ENCODE results near the gene SESN1.
"Not testable (repeated sequence)": the region's sequence is repeated elsewhere in the genome, so short reads cannot be mapped to it uniquely, and the experiment has no call there.

Gene SESN1

DNA sequence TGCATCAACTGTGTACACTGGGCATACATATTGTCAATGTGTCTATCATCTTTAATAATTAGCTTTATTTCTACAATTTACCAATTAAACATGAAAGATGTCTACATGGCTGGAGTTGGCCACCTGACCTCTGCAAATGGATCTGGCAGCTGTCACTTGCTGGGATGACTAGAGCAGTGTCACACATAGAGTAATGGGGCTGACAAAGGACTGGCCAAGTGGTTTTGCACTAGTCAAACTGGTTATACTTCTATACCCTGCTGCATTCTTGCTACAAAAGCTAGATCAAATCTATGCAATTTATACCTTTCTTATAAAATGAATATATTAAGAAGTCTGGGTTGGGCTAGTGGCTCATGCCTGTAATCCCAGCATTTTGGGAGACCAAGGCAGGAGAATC lies 99.3 kb downstream of the SESN1 start:
- no peak for DNase-seq

DNA sequence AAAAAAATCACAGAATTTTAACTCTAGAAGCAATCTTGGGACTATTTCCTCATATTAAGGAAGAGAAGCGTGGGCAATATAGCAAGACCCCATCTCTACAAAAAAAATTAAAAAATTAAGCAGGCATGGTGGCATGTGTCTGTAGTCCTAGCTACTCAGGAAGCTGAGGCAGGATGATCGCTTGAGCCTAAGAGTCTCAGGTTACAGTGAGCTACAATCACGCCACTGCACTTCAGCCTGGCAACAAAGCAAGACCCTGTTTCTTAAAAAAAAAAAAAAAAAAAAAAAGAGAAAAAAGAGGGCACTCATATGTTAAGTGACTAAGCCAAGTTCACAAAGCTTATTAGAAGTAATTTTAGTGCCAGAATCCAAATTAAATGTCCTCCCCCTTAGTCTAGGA lies 100.8 kb downstream of the SESN1 start:
- DNase-seq: no peak

DNA sequence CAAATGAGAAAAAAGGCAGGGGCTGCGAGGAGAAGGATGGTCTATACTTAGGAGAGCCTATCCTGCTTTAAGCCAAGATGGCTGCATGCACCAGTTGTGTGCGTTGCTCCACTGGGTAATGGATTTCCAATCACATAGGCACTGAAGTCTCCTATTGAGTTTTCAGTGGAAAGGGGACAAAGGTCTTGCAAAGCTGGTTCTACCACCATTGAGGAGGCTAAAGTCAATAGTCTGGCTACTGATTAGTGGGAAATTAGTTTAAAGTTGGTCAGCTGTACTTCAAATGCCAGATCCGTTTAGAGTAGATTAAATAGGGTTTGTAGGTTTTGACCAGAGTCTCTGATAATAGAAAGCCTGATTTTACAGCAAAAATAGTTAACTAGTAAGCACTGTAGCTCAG lies 104.9 kb downstream of the SESN1 start:
- DNase-seq: no peak

DNA sequence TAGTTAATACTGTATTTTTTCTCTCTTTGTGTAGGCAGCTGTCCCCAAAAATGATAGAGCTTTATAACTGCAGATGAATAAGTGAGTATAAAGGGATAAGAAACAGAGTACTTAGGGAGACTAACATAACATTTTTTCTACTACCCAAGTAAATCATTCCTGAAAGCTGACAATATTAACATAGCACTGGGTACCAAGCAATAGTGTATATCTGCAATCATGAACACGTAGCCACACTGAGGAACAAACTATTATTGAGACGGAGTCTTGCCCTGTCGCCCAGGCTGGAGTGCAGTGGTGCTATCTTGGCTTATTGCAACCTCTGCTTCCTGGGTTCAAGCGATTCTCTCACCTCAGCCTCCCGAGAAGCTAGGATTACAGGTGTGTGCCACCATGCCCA lies 105.9 kb downstream of the SESN1 start:
- DNase-seq: no peak

DNA sequence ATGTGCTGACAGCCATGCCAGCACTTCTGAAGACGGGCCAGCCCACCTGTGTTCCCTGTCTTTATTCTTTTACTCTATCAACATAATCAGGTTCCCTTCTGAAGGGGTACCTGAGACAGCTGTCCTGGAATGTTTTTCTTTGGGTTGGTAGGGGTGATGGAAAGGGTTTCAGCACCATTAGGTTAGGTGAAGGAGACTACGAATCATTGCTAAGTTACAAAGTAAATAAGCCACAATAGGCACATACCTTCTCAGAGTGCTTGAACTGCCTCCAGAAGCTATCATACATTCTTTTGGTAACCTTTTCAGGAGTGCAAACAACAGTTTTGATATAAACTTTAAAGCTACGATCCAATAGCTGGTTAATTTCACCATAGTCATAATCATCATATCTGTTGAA lies 106.3 kb downstream of the SESN1 start:
- no peak for DNase-seq

DNA sequence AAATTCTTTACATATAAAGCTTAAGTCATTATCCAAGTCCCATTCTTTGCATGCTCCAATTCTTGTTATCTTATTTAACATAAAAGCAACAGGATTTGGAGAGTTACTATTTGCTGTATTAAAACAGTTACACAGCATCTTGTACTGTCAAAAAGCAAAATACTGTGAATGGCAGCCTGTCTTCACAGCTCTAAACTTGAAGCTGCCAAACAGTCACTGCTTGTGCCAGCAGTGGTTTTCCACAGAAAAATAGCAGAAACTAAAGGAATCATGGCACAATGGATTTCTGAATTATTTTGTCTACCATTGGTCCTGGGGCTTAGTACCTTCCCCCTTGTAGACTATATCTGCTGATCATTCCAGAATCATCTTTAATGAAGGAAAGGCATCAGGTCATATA lies 107.5 kb downstream of the SESN1 start:
- no peak for DNase-seq

DNA sequence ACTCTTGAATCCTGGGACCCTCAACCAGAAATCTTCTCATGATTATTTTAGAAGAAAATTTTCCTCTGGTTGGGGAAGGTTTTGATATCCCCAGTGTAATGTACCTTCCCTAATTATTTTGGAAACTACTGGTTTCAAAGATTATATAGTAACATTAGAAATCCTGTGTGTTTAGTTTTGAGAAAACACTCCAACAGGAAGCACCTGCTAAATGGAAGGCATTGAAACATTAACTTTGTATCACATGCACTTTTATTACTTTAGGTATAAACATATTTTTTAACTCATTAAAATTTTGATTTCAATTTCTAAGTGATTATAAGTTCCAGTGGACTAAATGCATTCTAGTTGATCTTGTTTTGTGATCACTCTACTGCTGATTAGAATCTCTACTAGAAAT lies 109.3 kb downstream of the SESN1 start:
- DNase-seq: no peak

DNA sequence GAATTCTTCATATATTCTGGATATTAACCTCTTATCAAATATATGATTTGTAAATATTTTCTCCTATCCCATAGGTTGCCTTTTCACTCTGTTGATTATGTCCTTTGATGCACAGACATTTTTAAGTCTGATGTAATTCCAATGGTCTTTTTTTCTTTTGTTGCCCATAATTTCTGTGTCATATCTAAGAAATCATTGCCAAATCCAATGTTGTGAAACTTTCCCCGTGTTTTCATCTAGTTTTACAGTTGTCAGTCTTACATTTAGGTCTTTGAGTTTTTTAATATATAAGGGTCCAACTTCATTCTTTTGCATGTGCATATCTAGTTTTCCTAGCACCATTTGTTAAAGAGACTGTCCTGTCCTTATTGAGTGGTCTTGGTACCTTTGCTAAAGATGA lies 111.5 kb downstream of the SESN1 start:
- no peak for DNase-seq

DNA sequence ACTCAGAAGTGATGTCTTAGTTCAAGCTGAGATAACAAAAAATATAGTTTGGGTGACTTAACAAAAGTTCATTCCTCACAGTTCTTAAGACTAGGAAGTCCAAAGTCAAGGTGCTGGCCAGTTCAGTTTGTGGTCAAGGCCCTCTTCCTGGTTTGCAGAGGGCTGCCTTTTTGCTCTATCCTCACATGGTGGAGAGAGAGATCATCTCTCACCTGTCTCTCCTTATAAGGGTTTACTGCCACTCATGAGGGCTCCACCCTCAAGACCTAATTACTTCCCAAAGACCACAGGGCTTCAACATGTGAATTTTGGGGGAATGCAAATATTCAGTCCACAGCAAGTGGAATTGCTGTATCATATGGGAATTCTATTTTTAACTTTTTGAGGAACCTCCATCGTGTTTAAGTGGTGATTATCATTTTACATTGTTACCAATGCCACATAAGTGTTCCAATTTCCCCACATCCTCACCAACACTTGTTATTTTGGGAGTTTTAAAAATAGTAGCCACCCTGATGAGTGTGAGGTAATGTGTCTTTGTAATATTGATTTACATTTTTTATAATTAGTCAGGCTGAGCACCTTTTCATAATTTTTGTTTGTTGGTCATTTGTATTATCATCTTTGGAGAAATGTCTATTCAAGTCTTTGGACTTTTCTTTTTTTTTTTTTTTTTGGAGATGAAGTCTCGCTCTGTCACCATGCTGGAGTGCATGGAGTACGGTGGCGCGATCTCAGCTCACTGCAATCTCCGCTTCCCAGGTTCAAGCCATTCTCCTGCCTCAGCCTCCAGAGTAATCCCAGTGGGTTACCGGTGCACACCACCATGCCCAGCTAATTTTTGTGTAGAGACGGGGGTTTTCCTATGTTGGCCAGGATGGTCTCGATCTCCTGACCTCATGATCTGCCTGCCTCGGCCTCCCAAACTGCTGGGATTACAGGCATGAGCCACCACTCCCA lies 112.2 kb downstream of the SESN1 start:
- no peak for DNase-seq

DNA sequence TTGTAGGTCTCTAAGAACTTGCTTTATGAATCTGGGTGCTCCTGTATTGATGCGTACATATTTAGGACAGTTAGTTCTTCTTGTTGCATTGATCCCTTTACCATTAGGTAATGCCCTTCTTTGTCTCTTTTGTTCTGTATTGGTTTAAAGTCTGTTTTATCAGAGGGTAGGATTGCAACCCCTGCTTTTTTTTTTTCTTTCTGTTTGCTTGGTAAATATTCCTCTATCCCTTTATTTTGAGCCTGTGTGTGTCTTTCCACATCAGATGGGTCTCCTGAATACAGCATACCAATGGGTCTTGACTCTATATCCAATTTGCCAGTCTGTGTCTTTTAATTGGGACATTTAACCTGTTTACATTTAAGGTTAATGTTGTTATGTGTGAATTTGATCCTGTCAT lies 116.0 kb downstream of the SESN1 start:
- DNase-seq: not testable (repeated sequence)

DNA sequence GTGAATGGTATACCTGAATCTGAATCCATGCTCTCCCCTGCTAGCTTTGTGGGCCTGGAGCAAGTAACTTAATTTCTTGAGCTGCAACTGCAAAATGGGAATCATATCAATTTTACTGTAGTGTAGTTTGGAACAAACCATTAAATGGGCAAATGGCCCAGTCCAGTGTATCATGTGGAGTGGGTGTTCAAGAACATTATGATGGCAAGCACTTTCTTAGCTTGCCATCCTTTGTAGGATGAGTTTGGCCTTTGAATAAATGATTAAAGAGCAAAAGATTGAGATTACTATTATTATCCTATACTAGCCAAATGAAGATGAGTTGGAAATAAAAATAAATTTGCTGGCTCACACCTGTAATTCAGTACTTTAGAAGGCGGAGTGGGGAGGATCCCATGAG lies 120.4 kb downstream of the SESN1 start:
- DNase-seq: no peak

DNA sequence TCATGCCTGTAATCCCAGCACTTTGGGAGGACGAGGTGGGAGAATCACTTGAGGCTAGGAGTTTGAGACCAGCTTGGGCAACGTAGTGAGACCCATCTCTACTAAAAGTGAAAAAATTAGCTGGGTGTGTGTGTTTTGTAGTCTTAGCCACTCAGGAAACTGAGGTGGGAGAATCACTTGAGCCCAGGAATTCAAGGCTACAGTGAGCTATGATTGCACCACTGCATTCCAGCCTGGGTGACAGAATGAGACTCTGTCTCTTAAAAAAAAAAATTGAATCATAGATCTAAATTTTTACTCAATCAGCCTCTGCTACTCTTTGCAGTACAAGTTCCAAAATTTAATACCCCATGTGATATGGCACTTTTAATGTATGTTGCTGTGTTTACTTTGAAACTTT lies 124.9 kb downstream of the SESN1 start:
- no peak for DNase-seq

DNA sequence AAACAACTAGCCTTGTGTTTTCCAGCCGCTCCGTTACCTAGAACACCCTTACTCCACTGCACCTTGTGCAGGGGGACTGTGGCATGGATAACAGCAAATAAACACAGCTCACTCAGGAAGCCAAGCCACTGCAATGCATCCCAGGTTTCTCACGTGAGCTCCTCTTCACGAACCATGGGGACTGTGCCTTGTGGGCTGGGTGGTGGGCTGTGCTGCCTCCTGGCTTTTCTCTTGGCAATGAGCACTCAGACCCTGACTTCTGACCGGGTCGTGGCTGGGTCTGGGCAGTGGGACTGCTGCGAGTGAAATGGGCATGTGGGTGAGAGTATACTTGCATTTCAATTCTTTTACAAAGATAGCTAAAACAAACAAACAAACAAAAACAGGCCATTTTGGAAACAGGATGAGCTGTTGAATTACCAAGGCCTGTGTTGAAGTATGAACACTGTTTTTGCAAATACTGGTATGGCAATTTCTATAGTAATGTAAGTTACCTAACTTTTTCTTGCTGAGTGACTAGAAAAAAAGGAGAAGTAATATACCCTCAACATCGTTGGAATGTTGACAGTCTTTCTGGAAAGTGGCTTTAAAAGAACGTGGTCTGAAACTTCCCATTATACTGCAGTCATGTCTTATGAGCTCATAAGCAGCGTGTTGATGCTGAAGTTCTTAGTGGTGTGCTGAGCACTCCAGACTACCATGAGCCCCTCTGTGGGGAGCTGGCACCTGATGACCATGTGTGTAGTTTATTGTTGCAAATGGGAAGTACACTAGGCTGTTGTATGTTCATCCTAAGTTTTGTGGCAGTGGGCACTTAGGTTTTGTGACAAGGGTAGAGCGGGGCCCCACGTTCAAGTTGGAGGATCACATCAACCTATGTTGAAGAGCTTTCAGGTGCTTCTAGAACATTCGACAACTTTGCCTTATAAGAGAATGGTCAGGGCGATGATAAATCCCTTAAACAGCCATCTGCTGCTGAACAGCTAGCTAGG lies 126.0 kb downstream of the SESN1 start:
- DNase-seq: no peak

DNA sequence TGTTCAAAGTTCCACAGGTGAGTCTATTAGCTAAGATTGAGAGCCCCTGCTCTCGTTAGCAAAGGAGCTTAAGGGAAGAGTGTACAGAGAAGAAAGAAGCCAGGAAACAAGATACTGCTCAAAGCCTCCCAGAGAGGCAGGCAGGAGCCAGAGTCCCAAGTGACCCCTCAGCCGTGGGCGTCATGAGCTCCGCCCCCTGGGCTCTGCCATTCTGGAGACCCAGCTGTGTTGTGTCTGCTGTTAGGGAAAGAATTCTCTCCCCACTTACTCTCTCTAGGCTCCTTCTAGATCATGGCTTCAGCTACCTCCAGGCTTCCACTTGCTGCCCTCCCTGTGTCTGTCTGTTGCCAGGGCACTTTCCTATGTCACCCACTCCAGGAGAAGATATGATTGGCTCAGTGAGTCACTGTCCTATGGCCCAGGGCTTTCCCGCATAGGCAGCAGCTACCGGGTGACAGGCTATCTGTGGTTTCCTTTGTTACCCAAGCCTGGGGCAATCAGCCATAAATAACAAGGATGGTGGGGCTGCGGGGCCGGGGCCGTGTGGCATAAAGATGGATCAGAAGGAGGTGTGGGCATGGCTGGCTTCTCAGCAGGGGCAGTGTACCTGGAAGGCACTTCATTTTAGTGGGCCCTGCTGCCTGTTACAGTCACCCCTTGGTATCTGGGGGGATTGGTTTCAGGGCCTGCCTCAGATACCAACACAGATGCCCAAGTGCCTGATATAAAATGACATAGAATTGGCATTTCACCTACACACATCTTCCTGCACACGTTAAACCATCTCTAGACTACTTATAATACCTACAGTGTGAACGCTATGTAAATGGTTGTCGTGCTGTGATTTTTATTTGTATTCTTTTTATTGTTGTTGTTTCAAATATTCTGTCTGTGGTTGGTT lies 127.5 kb downstream of the SESN1 start:
- peak; percentile 18 for DNase-seq

DNA sequence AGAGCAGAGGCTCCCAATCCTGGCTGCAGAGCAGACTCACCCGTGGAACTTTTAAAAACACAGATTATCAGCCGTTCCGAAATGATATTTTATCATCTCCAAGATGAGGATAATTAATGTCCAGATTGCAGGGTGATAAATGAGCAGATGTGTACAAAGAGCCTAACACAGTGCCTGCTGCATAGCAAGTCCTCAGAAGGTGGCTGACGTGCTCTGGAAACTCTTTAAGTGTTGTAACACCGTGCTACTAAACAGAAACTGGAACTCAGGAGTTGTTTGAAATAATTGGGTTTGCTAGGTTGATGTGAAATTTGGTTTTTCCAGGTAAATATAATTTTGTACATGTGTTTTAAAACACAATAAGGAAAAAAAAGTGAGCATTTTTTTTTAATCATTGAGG lies 128.4 kb downstream of the SESN1 start:
- no peak for DNase-seq

DNA sequence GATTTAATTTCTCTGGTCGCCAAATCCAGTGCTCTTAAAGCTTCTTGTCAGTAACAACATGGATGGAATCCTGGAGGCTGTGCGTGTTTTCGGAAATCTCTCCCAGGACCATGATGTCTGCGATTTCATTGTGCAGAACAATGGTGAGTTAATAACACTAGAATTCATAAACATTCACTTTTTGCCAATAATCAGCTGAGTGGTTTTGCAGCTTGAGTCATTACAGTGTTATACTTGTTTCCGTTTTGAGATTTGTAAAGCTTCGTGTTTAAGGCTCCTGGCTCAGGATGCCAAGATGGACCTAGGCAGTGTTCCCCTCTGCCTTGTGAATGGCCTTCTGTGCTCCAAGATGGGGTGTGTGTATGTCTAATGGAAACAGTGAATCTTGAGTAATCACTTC lies 132.7 kb downstream of the SESN1 start:
- no peak for DNase-seq

DNA sequence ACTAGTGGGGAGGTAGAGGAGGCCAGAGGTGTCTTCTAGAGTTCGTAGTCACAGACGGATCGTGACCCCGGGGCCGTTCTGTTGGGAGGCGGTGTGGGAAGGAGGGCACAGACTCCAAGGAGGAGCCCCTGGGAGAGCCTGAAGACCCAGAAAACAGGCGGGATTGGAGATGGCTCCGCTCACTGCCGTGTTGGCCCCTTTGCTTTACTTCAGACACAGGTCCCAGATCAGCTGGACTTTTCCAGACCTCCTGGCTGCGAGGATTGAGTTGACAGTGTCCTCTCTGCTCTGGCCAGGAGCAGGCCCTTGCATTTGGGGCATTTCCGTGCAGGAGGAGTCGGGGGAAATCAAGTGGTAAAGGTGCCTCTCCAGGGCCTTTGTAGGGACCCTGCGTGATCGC lies 133.6 kb downstream of the SESN1 start:
- DNase-seq: no peak

DNA sequence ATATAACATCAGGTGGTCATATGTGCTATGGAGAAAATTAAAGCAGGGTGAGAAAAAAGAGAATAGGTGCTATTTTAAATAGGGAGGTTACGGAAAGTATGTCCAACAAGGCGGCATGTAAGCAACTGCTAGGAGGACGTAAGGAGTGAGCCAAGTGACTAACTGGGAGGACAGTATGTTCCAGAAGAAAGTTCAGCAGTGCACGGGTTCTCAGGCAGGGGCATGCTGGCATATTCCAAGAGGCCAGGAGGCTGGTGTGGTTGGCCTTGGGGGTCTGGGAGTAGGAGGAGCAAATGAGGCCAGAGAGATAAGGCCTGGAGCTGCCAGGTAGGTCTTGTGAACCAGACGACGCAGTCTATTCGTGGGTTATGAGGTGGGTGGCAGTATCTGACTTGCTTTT lies 134.0 kb downstream of the SESN1 start:
- no peak for DNase-seq

DNA sequence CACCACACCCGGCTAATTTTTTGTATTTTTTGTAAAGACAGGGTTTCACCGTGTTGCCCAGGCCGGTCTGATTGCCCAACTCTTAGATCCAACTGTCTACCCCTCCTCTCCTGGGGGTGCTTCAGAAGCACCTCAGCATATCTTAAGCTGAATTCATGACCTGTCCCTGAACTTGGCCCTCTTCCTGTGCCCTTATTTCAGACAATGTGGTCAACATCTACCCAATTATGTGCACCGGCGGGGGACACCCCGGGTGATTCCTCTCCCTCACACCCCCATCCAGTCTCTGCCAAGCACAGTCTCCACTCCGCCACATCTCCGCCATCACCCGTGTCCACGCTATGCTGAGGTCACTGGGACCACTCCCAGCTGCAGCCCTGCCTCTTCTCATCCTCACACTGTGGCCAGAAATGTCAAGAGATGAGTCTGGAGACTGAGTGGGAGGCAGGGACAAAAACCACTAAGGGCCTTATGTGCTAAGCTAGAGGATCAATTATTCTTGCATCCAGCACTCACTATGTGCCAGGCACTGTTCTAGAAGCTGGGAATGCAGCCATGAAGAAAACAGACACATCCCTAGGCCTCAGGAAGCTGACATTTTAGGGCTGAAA lies 134.6 kb downstream of the SESN1 start:
- no peak for DNase-seq

DNA sequence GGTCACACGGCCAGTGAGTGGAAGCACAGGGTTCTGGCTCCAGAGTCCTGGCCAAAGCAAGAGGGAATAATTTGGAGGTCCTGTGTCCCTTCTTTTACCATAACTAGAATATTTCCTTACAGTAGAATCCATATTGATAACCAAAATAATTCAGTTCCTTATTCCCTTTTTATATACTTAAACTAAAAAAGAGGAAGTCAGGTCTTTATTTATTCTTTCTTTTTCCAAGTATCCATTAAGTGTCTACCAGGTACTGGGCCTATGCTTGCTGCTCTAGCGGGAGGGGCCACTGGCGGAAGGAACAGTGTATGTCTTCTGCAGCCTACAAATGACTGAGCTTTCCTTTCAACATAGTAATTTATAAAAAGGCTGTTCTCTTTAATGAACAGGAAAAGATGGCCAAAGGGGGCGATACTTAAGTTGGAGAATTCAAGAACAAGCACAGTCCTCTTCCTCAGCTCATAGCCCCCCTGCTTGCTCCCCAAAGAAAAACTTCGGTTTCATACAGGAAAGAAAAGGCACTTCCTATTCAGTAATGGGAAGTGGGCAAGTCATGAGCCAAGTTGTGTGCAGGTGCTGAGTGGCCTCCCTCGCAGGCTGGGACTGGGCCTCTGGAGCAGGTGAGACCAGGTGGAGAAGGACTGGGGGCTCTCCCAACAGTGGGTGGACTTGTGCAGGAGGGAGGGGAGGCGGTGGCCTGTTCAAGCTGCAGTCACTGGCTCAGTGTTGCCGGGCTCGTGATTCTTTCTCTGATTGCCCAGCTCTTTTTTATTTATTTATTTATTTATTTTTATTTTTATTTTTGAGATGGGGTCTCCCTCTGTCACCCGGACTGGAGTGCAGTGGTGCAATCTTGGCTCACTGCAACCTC lies 135.5 kb downstream of the SESN1 start:
- DNase-seq: no peak

DNA sequence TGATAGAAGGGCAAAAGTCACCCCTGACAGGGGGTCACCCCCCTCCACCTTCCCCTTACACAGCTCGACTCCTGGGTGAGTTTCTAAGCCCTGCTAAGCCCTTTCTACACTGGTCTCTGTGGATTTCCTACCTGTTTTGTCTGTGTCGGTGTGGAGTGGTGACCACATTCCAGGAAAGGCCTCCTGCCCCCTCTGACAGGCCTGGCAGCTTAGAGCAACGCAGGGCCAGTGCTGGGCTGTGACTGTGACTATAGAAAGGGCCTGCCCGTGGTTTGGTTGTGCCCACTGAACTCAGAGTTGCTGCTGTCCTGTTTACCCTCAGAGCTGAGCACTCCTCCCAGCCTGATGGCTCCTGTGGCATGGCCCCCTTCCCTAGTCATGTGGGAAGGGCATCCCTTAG lies 137.4 kb downstream of the SESN1 start:
- no peak for DNase-seq

Data from NCI-H2227 treated with DMSO at 0.1 percent for 48 hours (cell line).